Ectodermal cell (in vitro differentiated cells): ENCODE data around the gene MICU1.
"Not testable (repeated sequence)": the region's sequence is repeated elsewhere in the genome, so short reads cannot be mapped to it uniquely, and the experiment has no call there.

ENCODE experiments used
- H3K27ac ChIP-seq: 2 replicates; pipeline ENCODE4 v1.7.0; 2013; ENCODE audit warnings: mild to moderate bottlenecking, low read depth, low read length; ENCODE audit not compliant: insufficient read depth, poor library complexity, severe bottlenecking
- H3K27me3 ChIP-seq: 2 replicates; pipeline ENCODE4 v1.7.0; 2013; ENCODE audit warnings: mild to moderate bottlenecking, low read length; ENCODE audit not compliant: insufficient read depth, control insufficient read depth, poor library complexity, severe bottlenecking
- H3K36me3 ChIP-seq: one replicate; pipeline ENCODE4 v1.7.0; 2013; ENCODE audit warnings: low read length; ENCODE audit not compliant: control insufficient read depth, insufficient read depth
- H3K4me1 ChIP-seq: one replicate; pipeline ENCODE4 v1.7.0; 2013; ENCODE audit warnings: low read length; ENCODE audit not compliant: control insufficient read depth, insufficient read depth
- H3K4me3 ChIP-seq: 2 replicates; pipeline ENCODE4 v1.7.0; 2013; ENCODE audit warnings: low read depth, low read length, control low read depth; ENCODE audit not compliant: insufficient read depth
- H3K9me3 ChIP-seq: 2 replicates; pipeline ENCODE4 v1.7.0; 2013; ENCODE audit warnings: mild to moderate bottlenecking, low read length, moderate library complexity; ENCODE audit not compliant: control insufficient read depth
- WGBS, 2 experiments: methylation state at CpG; one replicate each; pipeline ENCODE4 v1.1.7; 2013; ENCODE audit warnings: missing lambda C conversion rate in 2 of 2; 5-methylcytosine and 5-hydroxymethylcytosine counted together

Gene MICU1

DNA sequence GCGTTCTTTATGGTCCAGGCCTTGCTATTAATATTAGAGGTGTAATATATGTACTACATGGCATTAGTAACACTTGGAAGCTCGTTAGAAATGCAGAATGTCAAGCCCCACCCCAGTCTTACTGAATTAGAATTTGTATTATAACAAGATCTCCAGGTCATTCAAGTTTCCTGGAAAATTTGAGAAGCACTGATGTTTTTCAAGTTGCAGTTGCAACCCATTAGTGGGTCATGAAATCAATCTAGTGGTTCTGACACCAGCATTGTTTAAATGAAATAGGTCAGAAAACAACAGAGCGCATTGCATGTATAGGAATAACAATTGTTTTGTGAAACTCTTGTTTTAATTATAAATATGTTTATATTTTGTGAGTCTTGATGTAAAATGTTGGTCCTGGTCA lies 28.8 kb upstream of the MICU1 start:
- 0 to 43% methylated on average over 1 to 2 of the region's 3 CpGs for WGBS, 2 experiments
- Histone ChIP-seq H3K27ac (no peak overlapping the region), H3K27me3 (no peaks in the 10 kb centered on the region), H3K9me3 (no peaks in the 10 kb centered on the region), H3K36me3 (no peaks in the 10 kb centered on the region), H3K4me1 (no peaks in the 10 kb centered on the region), H3K4me3 (no peak overlapping the region)

- Histone ChIP-seq H3K4me1 (no peaks in the 10 kb centered on the region), H3K9me3 (no peaks in the 10 kb centered on the region), H3K27me3 (no peaks in the 10 kb centered on the region), H3K36me3 (no peaks in the 10 kb centered on the region), H3K4me3 (no peak overlapping the region), H3K27ac (no peak overlapping the region)
- WGBS, 2 experiments, result 88 to 92% methylated on average over 6 of the region's 6 CpGs
Measured at GRCh38 chr10:72653383-72654096, 27.7 kb upstream of the MICU1 start.

DNA sequence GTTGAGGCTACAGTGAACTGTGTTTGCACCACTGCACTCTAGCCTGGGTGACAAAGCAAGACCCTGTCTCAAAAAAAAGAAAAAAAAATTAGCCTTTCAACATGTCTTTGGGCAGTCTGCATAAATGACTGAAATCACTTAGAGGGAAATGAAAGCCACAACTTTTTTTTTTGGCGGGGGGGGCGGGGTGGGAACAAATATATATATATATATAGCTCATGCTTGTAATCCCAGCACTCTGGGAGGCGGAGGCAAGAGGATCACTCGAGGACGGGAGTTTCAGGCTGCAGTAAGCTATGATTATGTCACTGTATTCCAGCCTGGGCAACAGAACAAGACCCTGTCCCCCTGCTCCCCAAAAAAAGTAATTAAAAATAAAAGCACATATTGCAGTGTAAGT lies 23.4 kb upstream of the MICU1 start:
- 86 to 89% methylated on average over 3 of the region's 5 CpGs for WGBS, 2 experiments
- H3K27me3 ChIP-seq, result no peaks in the 10 kb centered on the region
- no peaks in the 10 kb centered on the region for H3K36me3 ChIP-seq
- no peak overlapping the region for H3K27ac ChIP-seq
- no peak overlapping the region for H3K4me3 ChIP-seq
- H3K4me1 ChIP-seq, result no peaks in the 10 kb centered on the region
- H3K9me3 ChIP-seq, result no peaks in the 10 kb centered on the region

GRCh38 chr10:72648301-72648700 lies 22.4 kb upstream of the MICU1 start:
- no peaks in the 10 kb centered on the region for H3K36me3 ChIP-seq
- no peaks in the 10 kb centered on the region for H3K27me3 ChIP-seq
- no peaks in the 10 kb centered on the region for H3K9me3 ChIP-seq
- H3K27ac ChIP-seq, result no peak overlapping the region
- no peaks in the 10 kb centered on the region for H3K4me1 ChIP-seq
- H3K4me3 ChIP-seq, result no peak overlapping the region
- WGBS, 2 experiments, result 95 to 98% methylated on average over 1 of the region's 1 CpG

- not testable (repeated sequence) for H3K27me3 ChIP-seq, H3K36me3 ChIP-seq, H3K4me3 ChIP-seq, H3K4me1 ChIP-seq, H3K9me3 ChIP-seq, H3K27ac ChIP-seq
- 94 to 100% methylated on average over 1 of the region's 3 CpGs for WGBS, 2 experiments
Measured at GRCh38 chr10:72646971-72647370, 21.1 kb upstream of the MICU1 start.

DNA sequence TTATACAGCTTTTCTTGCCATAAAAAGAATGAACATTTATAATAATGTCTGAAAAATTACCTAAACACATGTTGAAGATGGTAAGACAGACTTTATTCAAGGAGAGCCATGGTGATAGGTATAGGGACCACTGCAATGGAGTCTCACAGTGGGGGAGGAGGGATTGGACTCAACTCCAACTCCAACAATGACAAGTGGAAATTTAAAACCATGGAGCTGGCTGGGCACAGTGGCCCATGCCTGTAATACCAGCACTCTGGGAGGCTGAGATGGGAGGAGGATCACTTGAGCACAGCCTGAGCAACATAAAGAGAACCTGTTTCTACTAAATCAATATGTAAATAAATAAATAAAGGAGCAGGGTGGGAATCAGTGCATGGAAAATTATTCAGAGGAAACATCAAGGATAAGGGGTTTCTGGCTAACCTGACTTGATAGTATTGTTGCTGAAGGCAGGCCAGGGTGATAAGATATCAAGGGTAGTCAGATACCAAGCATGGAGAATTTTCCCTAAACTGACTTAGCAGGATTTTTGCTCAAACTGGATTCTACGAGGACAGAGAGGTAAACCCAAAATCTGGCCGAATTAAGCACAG lies 19.5 kb upstream of the MICU1 start:
- H3K36me3 ChIP-seq, result no peaks in the 10 kb centered on the region
- 87 to 88% methylated on average over 2 of the region's 2 CpGs for WGBS, 2 experiments
- H3K4me1 ChIP-seq, result no peaks in the 10 kb centered on the region
- no peaks in the 10 kb centered on the region for H3K9me3 ChIP-seq
- no peak overlapping the region for H3K4me3 ChIP-seq
- no peak overlapping the region for H3K27ac ChIP-seq
- H3K27me3 ChIP-seq, result no peaks in the 10 kb centered on the region

GRCh38 chr10:72642318-72642717 lies 16.4 kb upstream of the MICU1 start:
- H3K9me3 ChIP-seq, result no peaks in the 10 kb centered on the region
- H3K36me3 ChIP-seq, result no peaks in the 10 kb centered on the region
- H3K27ac ChIP-seq, result no peak overlapping the region
- H3K27me3 ChIP-seq, result no peaks in the 10 kb centered on the region
- no peaks in the 10 kb centered on the region for H3K4me1 ChIP-seq
- H3K4me3 ChIP-seq, result no peak overlapping the region
- WGBS, 2 experiments, result 92 to 93% methylated on average over 5 of the region's 5 CpGs

DNA sequence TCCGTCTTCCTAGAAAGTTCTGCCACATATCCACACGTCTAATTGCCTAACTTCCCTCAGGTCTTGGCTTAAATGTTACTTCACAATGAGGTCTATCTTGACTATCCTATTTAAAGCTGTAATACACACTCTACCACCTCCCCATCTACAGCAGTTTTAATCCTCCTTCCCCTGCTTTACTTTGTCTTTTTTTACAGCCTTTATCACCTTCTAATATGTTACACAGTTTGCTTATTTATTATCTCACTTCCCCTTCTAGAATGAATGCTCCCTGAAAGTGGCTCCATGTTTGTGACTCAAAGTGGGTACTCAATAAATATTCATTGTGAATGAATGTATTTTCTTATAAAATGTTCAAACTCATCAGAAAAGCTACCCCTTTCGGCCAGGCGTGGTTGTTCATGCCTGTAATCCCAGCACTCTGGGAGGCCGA lies 13.6 kb upstream of the MICU1 start:
- 94% methylated on average over 5 of the region's 5 CpGs for WGBS, 2 experiments
- Histone ChIP-seq H3K36me3 (no peaks in the 10 kb centered on the region), H3K27ac (no peak overlapping the region), H3K4me3 (no peak overlapping the region), H3K4me1 (no peaks in the 10 kb centered on the region), H3K27me3 (no peaks in the 10 kb centered on the region), H3K9me3 (no peaks in the 10 kb centered on the region)

DNA sequence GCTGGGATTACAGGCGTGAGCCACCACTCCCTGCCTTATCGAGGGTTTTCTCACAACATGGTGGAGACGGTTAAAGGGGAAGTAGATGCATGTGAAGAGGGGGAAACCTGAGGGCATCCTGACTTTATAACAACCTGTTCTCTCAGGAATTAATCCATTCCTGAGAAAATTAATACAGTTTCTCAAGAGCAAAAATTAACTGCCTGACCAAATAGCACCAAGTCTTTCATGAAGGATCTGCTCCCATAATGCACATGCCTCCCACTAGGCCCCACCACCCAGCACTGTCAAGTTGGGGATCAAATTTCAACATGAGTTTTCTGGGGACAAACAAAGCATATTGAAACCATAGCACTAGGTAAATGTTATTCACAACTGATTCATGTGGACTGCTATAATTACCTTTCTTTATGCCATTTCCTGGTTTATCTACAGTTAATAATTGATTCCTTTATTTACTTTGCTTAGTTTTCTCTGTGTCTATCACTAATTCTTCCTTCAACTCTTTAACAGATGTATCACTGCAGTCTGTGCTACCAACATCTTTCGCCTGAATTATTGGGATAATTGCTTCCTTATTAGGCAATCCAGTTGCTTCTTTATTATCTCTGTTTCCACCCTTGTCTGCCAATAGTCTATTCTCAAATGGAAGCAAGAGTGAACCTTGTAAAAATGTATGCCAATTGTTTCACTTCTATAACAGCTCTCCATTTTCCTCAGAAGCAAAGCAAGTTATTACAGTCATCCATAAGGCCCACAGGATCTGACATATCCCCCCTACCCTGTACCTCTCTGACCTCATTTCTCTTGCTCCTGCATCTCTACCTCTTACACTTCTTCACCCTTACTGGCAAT lies 12.9 kb upstream of the MICU1 start:
- no peaks in the 10 kb centered on the region for H3K4me1 ChIP-seq
- 72 to 74% methylated on average over 4 of the region's 4 CpGs for WGBS, 2 experiments
- H3K27ac ChIP-seq, result no peak overlapping the region
- H3K4me3 ChIP-seq, result no peak overlapping the region
- H3K36me3 ChIP-seq, result no peaks in the 10 kb centered on the region
- no peaks in the 10 kb centered on the region for H3K9me3 ChIP-seq
- H3K27me3 ChIP-seq, result no peaks in the 10 kb centered on the region

GRCh38 chr10:72637398-72637857 lies 11.5 kb upstream of the MICU1 start:
- no peak overlapping the region for H3K27ac ChIP-seq
- H3K9me3 ChIP-seq, result no peaks in the 10 kb centered on the region
- H3K36me3 ChIP-seq, result no peaks in the 10 kb centered on the region
- no peak overlapping the region for H3K4me3 ChIP-seq
- no peaks in the 10 kb centered on the region for H3K4me1 ChIP-seq
- WGBS, 2 experiments, result 86 to 91% methylated on average over 4 of the region's 4 CpGs
- no peaks in the 10 kb centered on the region for H3K27me3 ChIP-seq
